C4-2B (cell line): Measurements from ENCODE around the gene TNFRSF1B.

Source experiments
- CTCF ChIP-seq: fragments of 450-650 bp; conservative IDR thresholded peaks from 2 replicates; pipeline ENCODE4 v1.5.1; 2017; ENCODE audit warnings: mild to moderate bottlenecking
- ZFX ChIP-seq: fragments of 450-650 bp; IDR thresholded peaks from 2 replicates; pipeline ENCODE4 v1.6.1; 2017

- no peak for TF ChIP-seq CTCF
- no peak for TF ChIP-seq ZFX
Observed at GRCh38 chr1:12188115-12188514, 21.3 kb downstream of the TNFRSF1B start.
